ENCODE results near the gene GBA2. TPM values are rescaled to one million over a fixed set of nuclear protein-coding genes. Genes with fewer than 3 reads are reported as not detected.

The GBA2 gene
- total RNA-seq, 1 donor from 2014 or later = 44.8 TPM

DNA sequence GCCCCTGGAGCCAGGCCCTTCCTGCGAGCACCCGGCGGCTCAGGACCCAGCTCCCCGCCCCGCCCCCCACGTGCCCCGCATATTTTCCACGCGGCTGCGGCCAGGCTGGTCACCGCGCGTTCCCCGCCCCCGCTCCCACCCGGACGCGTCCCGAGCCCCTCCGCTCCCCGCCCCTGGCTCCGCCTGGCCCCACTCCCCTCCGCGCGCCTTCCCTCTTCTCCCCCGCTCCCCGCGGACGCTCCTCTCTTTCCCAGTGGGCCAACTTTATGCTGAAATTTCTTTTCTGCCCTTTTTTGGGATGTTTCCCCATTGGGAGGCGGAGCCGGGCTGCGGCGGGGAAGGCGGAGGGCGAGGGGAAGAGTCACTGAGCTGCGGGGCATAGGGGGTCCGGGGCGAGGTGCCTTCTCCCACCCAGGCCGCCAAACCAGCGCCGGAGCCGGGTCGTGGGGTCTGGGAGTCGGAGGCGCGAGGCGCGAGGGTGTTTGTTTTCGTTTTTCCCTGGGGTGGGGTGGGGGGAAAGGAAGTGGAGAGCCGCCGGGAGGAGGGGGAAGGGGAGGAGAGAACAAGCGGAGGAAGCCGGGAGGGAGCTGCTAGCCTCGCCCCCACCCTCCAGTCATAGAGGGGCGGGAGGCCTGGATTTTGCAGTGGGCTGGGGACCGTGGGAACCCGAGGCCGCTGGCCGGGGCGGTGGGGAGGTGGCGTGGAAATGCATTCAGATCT is 58.3 kb downstream of the GBA2 start:
- peak overlapping the region; percentile 7 for H3K9ac ChIP-seq
- no peaks in the 10 kb centered on the region for H4K20me1 ChIP-seq (ENCODE audit: low read depth)
- Mint-ChIP-seq H3K9me3 (peaks cover 2% of the 10 kb centered on the region), H3K36me3 (peaks cover 5% of the 10 kb centered on the region), H3K27ac (peak overlapping the region; percentile 96), H3K4me3 (peak overlapping the region; percentile 89), H3K4me1 (peaks cover 36% of the 10 kb centered on the region), H3K27me3 (ENCODE audit: insufficient read depth, low read depth) (peaks cover 7% of the 10 kb centered on the region)
- peak; percentile 64 for DNase-seq (ENCODE audit: low spot score)
- H3K27me3 ChIP-seq = no peaks in the 10 kb centered on the region
- H3F3A ChIP-seq (ENCODE audit: low read depth) = peaks cover 16% of the 10 kb centered on the region
- TF ChIP-seq EZH2 (IDR thresholded peaks at IDR 0.05) (no peak), EZH2phosphoT487 (IDR thresholded peaks at IDR 0.05) (no peak)
- TF ChIP-seq, protein P1, sequence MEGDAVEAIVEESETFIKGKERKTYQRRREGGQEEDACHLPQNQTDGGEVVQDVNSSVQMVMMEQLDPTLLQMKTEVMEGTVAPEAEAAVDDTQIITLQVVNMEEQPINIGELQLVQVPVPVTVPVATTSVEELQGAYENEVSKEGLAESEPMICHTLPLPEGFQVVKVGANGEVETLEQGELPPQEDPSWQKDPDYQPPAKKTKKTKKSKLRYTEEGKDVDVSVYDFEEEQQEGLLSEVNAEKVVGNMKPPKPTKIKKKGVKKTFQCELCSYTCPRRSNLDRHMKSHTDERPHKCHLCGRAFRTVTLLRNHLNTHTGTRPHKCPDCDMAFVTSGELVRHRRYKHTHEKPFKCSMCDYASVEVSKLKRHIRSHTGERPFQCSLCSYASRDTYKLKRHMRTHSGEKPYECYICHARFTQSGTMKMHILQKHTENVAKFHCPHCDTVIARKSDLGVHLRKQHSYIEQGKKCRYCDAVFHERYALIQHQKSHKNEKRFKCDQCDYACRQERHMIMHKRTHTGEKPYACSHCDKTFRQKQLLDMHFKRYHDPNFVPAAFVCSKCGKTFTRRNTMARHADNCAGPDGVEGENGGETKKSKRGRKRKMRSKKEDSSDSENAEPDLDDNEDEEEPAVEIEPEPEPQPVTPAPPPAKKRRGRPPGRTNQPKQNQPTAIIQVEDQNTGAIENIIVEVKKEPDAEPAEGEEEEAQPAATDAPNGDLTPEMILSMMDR (IDR thresholded peaks at IDR 0.05) = no peak
- peak overlapping the region; percentile 67 for H2AFZ ChIP-seq (replicated peaks)
- H3K27ac ChIP-seq = no peak overlapping the region
- no peaks in the 10 kb centered on the region for H3K9me3 ChIP-seq (ENCODE audit: low read depth)
- H3K4me3 ChIP-seq = peak overlapping the region; percentile 69
- peaks cover 19% of the 10 kb centered on the region for H3K79me2 ChIP-seq (ENCODE audit: low read depth)
- no peaks in the 10 kb centered on the region for H3K36me3 ChIP-seq
- H3K4me2 ChIP-seq = peak overlapping the region; percentile 89
- peaks cover 10% of the 10 kb centered on the region for H3K4me1 ChIP-seq

GRCh38 chr9:35690294-35690613 is 58.8 kb downstream of the GBA2 start:
- H3K79me2 ChIP-seq (ENCODE audit: low read depth) = peaks cover 19% of the 10 kb centered on the region
- TF ChIP-seq EZH2 (IDR thresholded peaks at IDR 0.05) = no peak
- TF ChIP-seq EZH2phosphoT487 (IDR thresholded peaks at IDR 0.05) = no peak
- TF ChIP-seq, protein P1 (IDR thresholded peaks at IDR 0.05) = no peak
- H3K4me1 ChIP-seq = peaks cover 10% of the 10 kb centered on the region
- H3K27me3 ChIP-seq = no peaks in the 10 kb centered on the region
- Mint-ChIP-seq H3K27ac (no peak overlapping the region), H3K9me3 (peaks cover 2% of the 10 kb centered on the region), H3K27me3 (ENCODE audit: insufficient read depth, low read depth) (peaks cover 7% of the 10 kb centered on the region), H3K36me3 (peaks cover 8% of the 10 kb centered on the region), H3K4me3 (peak overlapping the region; percentile 89), H3K4me1 (peaks cover 36% of the 10 kb centered on the region)
- H3K9me3 ChIP-seq (ENCODE audit: low read depth) = no peaks in the 10 kb centered on the region
- peak overlapping the region; percentile 69 for H3K4me3 ChIP-seq
- peak overlapping the region; percentile 89 for H3K4me2 ChIP-seq
- no peaks in the 10 kb centered on the region for H4K20me1 ChIP-seq (ENCODE audit: low read depth)
- H3K36me3 ChIP-seq = no peaks in the 10 kb centered on the region
- H2AFZ ChIP-seq (replicated peaks) = peak overlapping the region; percentile 66
- peaks cover 16% of the 10 kb centered on the region for H3F3A ChIP-seq (ENCODE audit: low read depth)
- H3K27ac ChIP-seq = no peak overlapping the region
- no peak for DNase-seq (ENCODE audit: low spot score)
- H3K9ac ChIP-seq = no peak overlapping the region

- H3K36me3 ChIP-seq = no peaks in the 10 kb centered on the region
- H4K20me1 ChIP-seq (ENCODE audit: low read depth) = no peaks in the 10 kb centered on the region
- H3K27me3 ChIP-seq = no peaks in the 10 kb centered on the region
- peaks cover 8% of the 10 kb centered on the region for H3K36me3 Mint-ChIP-seq
- H3K4me3 ChIP-seq = peak within 1 kb of the TSS; percentile 69
- peaks cover 36% of the 10 kb centered on the region for H3K4me1 Mint-ChIP-seq
- peak within 1 kb of the TSS; percentile 89 for H3K4me2 ChIP-seq
- peak within 1 kb of the TSS; percentile 61 for H3K27ac Mint-ChIP-seq
- peaks cover 10% of the 10 kb centered on the region for H3K4me1 ChIP-seq
- TF ChIP-seq, protein P1 (IDR thresholded peaks at IDR 0.05) = no peak
- TF ChIP-seq EZH2phosphoT487 (IDR thresholded peaks at IDR 0.05) (no peak), EZH2 (IDR thresholded peaks at IDR 0.05) (no peak)
- DNase-seq (ENCODE audit: low spot score) = peak; percentile 78
- H3K4me3 Mint-ChIP-seq = peak within 1 kb of the TSS; percentile 89
- peak within 1 kb of the TSS; percentile 66 for H2AFZ ChIP-seq (replicated peaks)
- peak within 1 kb of the TSS; percentile 62 for H3K9ac ChIP-seq
- H3K27ac ChIP-seq = no peak within 1 kb of the TSS
- peaks cover 2% of the 10 kb centered on the region for H3K9me3 Mint-ChIP-seq
- peaks cover 7% of the 10 kb centered on the region for H3K27me3 Mint-ChIP-seq (ENCODE audit: insufficient read depth, low read depth)
- H3K9me3 ChIP-seq (ENCODE audit: low read depth) = no peaks in the 10 kb centered on the region
- H3K79me2 ChIP-seq (ENCODE audit: low read depth) = peaks cover 19% of the 10 kb centered on the region
- peaks cover 16% of the 10 kb centered on the region for H3F3A ChIP-seq (ENCODE audit: low read depth)
Observed at GRCh38 chr9:35689542-35690293, 59.3 kb downstream of the GBA2 start, which contains the start of gene TPM2. Gene TPM2 (minus strand): TSS chr9:35689925. CDS start chr9:35689817, 108 bp downstream.
